GM13976 (cell line): Measurements from ENCODE around the gene PEX6.

Source experiments
- DNase-seq: peaks from one replicate; pipeline ENCODE4 v3.0.0; 2012; ENCODE audit warnings: low spot score
- CTCF ChIP-seq: IDR thresholded peaks from 2 replicates; pipeline ENCODE4 v1.5.1; 2012; ENCODE audit warnings: borderline replicate concordance, mild to moderate bottlenecking; ENCODE audit not compliant: insufficient read depth; ENCODE audit errors: extremely low read depth, missing control alignments, control extremely low read depth
- in situ Hi-C: fragments of 300-500 bp; cut with MboI; formaldehyde crosslinking; loops from one replicate; pipeline ENCODE4 v1.12.0; 2022; ENCODE audit warnings: low sequenced_read_pairs, mixed read lengths, inconsistent platforms; ENCODE audit not compliant: unreplicated experiment

The PEX6 gene

GRCh38 chr6:43019152-43019551, 40.2 kb upstream of the PEX6 start:
- DNase-seq: no peak
- in situ Hi-C loops: no loop called here
- no peak for TF ChIP-seq CTCF

- in situ Hi-C loops: no loop called here
- DNase-seq: no peak
- TF ChIP-seq CTCF: no peak
These were observed 38.0 kb upstream of the PEX6 start for GRCh38 chr6:43016943-43017334.

- no peak for DNase-seq
- in situ Hi-C loops: no loop called here
- no peak for TF ChIP-seq CTCF
These were observed 37.4 kb upstream of the PEX6 start for GRCh38 chr6:43016176-43016942.

GRCh38 chr6:43014434-43014909, 35.5 kb upstream of the PEX6 start:
- no peak for DNase-seq
- no peak for TF ChIP-seq CTCF
- in situ Hi-C loops: no loop called here

GRCh38 chr6:43013843-43014433, 35.0 kb upstream of the PEX6 start, which contains the start of the genes KLHDC3 and MEA1:
TSS of gene KLHDC3 (plus strand) at chr6:43014249. CDS start at chr6:43017193, 2,944 bp downstream.
TSS of gene MEA1 (minus strand) at chr6:43013946. CDS start at chr6:43013813, 133 bp downstream.
- in situ Hi-C loops: no loop called here
- TF ChIP-seq CTCF: no peak
- peak; percentile 99 for DNase-seq

- DNase-seq: no peak
- in situ Hi-C loops: no loop called here
These were observed 34.3 kb upstream of the PEX6 start for GRCh38 chr6:43013097-43013842.

More at GRCh38 chr6:43013097-43013842, 34.3 kb upstream of the PEX6 start:
- TF ChIP-seq CTCF: no peak
